NCI-H748 (cell line): Measurements from ENCODE around the gene SMIM31.
A peak's percentile ranks its signal among the peaks of the same experiment; 100 is the strongest.

ENCODE experiments used
- DNase-seq: peaks from one replicate; lab custom pipeline; 2025; ENCODE audit not compliant: unreplicated experiment; lab: John Stamatoyannopoulos, UW

SMIM31 gene

GRCh38 chr4:164753873-164754488 lies at the start of gene SMIM31:
Gene SMIM31 (plus strand): TSS chr4:164754131. CDS start chr4:164770444, 16,313 bp downstream.
- DNase-seq, result peak; percentile 38

GRCh38 chr4:164706675-164707074 lies 47.3 kb upstream of the SMIM31 start:
- DNase-seq, result no peak

GRCh38 chr4:164716901-164717300 lies 37.0 kb upstream of the SMIM31 start:
- peak; percentile 0 for DNase-seq

GRCh38 chr4:164718827-164719226 lies 35.1 kb upstream of the SMIM31 start:
- DNase-seq, result no peak

GRCh38 chr4:164725066-164725465 lies 28.9 kb upstream of the SMIM31 start:
- DNase-seq, result no peak

GRCh38 chr4:164730705-164731393 lies 23.1 kb upstream of the SMIM31 start:
- no peak for DNase-seq

GRCh38 chr4:164731827-164732474 lies 22.0 kb upstream of the SMIM31 start:
- DNase-seq, result peak; percentile 17

- DNase-seq, result no peak
These were observed 19.4 kb upstream of the SMIM31 start for GRCh38 chr4:164734484-164734883.

- peak; percentile 35 for DNase-seq
These were observed 5.6 kb upstream of the SMIM31 start for GRCh38 chr4:164748375-164748774.

- no peak for DNase-seq
These were observed 1.5 kb downstream of the SMIM31 start for GRCh38 chr4:164755432-164755831.

GRCh38 chr4:164756686-164757085 lies 2.8 kb downstream of the SMIM31 start:
- no peak for DNase-seq

GRCh38 chr4:164761241-164761640 lies 7.3 kb downstream of the SMIM31 start:
- DNase-seq, result no peak

GRCh38 chr4:164761746-164762275 lies 7.9 kb downstream of the SMIM31 start:
- DNase-seq, result no peak

- DNase-seq, result no peak
These were observed 11.2 kb downstream of the SMIM31 start for GRCh38 chr4:164765096-164765495.

- peak; percentile 5 for DNase-seq
These were observed 11.9 kb downstream of the SMIM31 start for GRCh38 chr4:164765833-164766232.

- DNase-seq, result peak; percentile 8
These were observed 14.6 kb downstream of the SMIM31 start for GRCh38 chr4:164768516-164768915.

GRCh38 chr4:164770010-164770724 lies 16.2 kb downstream of the SMIM31 start:
- DNase-seq, result peak; percentile 4

GRCh38 chr4:164771088-164771487 lies 17.2 kb downstream of the SMIM31 start:
- DNase-seq, result no peak

GRCh38 chr4:164772076-164772475 lies 18.1 kb downstream of the SMIM31 start:
- DNase-seq, result no peak

GRCh38 chr4:164779080-164779479 lies 25.1 kb downstream of the SMIM31 start:
- DNase-seq, result no peak

GRCh38 chr4:164779811-164780216 lies 25.9 kb downstream of the SMIM31 start:
- peak; percentile 61 for DNase-seq
